HEK293 (cell line): ENCODE data around the gene SESN1.

Source experiments
- CTCF ChIA-PET: fragments of 350-600 bp; formaldehyde crosslinking; extraction: SDS; loops from one replicate; lab custom pipeline; 2021; ENCODE audit warnings: antibody characterized with exemption; lab: Yijun Ruan, JAX
- POLR2A ChIA-PET: fragments of 300-600 bp; formaldehyde crosslinking; extraction: SDS; loops from one replicate; lab custom pipeline; 2020; ENCODE audit warnings: antibody characterized with exemption, inconsistent platforms; lab: Yijun Ruan, JAX
- H3K27ac ChIP-seq: fragments of 200-500 bp; sonication (Bioruptor generic); 2 replicates; pipeline ENCODE4 v1.5.1; 2014; ENCODE audit warnings: low read depth, low read length, control low read depth, inconsistent platforms; ENCODE audit errors: extremely low read depth
- H3K36me3 ChIP-seq, 2 experiments: fragments of 200-500 bp in 1 of 2; sonication (Bioruptor generic) in 1 of 2; 1 replicate in 1 of 2; 2 replicates in 1 of 2; pipeline ENCODE4 v1.5.1; 2014 to 2017; ENCODE audit warnings: inconsistent platforms in 2 of 2, low read length in 2 of 2; ENCODE audit not compliant: control insufficient read depth in 2 of 2, insufficient read depth in 1 of 2
- H3K4me1 ChIP-seq: fragments of 200-500 bp; sonication (Bioruptor generic); 2 replicates; pipeline ENCODE4 v1.5.1; 2014; ENCODE audit warnings: mild to moderate bottlenecking, low read length, inconsistent platforms; ENCODE audit not compliant: control insufficient read depth, insufficient read depth
- H3K4me3 ChIP-seq: 2 replicates; pipeline ENCODE4 v1.5.1; 2011; ENCODE audit warnings: low read depth, mild to moderate bottlenecking, control low read depth, low read length, moderate library complexity
- H3K9me3 ChIP-seq: fragments of 200-500 bp; sonication (Bioruptor generic); 2 replicates; pipeline ENCODE4 v1.5.1; 2014; ENCODE audit warnings: low read depth, low read length, inconsistent platforms; ENCODE audit not compliant: control insufficient read depth, insufficient read depth
- BCL11B ChIP-seq: fragments of 450-650 bp; formaldehyde crosslinking; IDR thresholded peaks from 2 replicates; pipeline ENCODE4 v1.5.1; 2016; ENCODE audit warnings: low read depth, missing biosample characterization, missing genetic modification characterization
- PRDM1 ChIP-seq: fragments of 450-650 bp; formaldehyde crosslinking; IDR thresholded peaks from 2 replicates; pipeline ENCODE4; 2016; ENCODE audit warnings: missing biosample characterization, missing genetic modification characterization
- TSHZ1 ChIP-seq: fragments of 450-650 bp; formaldehyde crosslinking; IDR thresholded peaks from 2 replicates; pipeline ENCODE4 v1.5.1; 2016; ENCODE audit warnings: missing biosample characterization, missing genetic modification characterization, borderline replicate concordance
- ZBTB1 ChIP-seq: fragments of 450-650 bp; formaldehyde crosslinking; IDR thresholded peaks from 2 replicates; pipeline ENCODE4 v1.5.1; 2016; ENCODE audit warnings: missing biosample characterization, missing genetic modification characterization
- ZBTB17 ChIP-seq: fragments of 450-650 bp; formaldehyde crosslinking; IDR thresholded peaks from 2 replicates; pipeline ENCODE4 v1.5.1; 2016; ENCODE audit warnings: missing biosample characterization, missing genetic modification characterization
- ZBTB20 ChIP-seq: fragments of 450-650 bp; formaldehyde crosslinking; IDR thresholded peaks from 2 replicates; pipeline ENCODE4 v1.5.1; 2016; ENCODE audit warnings: missing biosample characterization, missing genetic modification characterization
- ZIC2 ChIP-seq: fragments of 450-650 bp; formaldehyde crosslinking; IDR thresholded peaks from 2 replicates; pipeline ENCODE4 v1.5.1; 2016; ENCODE audit warnings: missing biosample characterization, missing genetic modification characterization
- ZNF146 ChIP-seq: fragments of 450-650 bp; formaldehyde crosslinking; IDR thresholded peaks from 2 replicates; pipeline ENCODE4 v1.5.1; 2016; ENCODE audit warnings: missing biosample characterization, missing genetic modification characterization
- ZNF223 ChIP-seq: fragments of 450-650 bp; formaldehyde crosslinking; IDR thresholded peaks from 2 replicates; pipeline ENCODE4 v1.5.1; 2016; ENCODE audit warnings: missing biosample characterization, missing genetic modification characterization
- ZNF302 ChIP-seq: fragments of 450-650 bp; formaldehyde crosslinking; IDR thresholded peaks from 2 replicates; pipeline ENCODE4 v1.5.1; 2016; ENCODE audit warnings: missing biosample characterization, missing genetic modification characterization, low read depth
- ZNF350 ChIP-seq: fragments of 450-650 bp; formaldehyde crosslinking; IDR thresholded peaks from 2 replicates; pipeline ENCODE4 v1.5.0; 2017; ENCODE audit warnings: missing biosample characterization, mild to moderate bottlenecking, missing genetic modification characterization
- ZNF354C ChIP-seq: fragments of 450-650 bp; formaldehyde crosslinking; IDR thresholded peaks from 2 replicates; pipeline ENCODE4 v1.5.1; 2016; ENCODE audit warnings: missing biosample characterization, missing genetic modification characterization, low read depth, borderline replicate concordance
- ZNF398 ChIP-seq: fragments of 450-650 bp; formaldehyde crosslinking; IDR thresholded peaks from 2 replicates; pipeline ENCODE4 v1.5.1; 2017; ENCODE audit warnings: missing biosample characterization, missing genetic modification characterization
- ZNF501 ChIP-seq: fragments of 450-650 bp; formaldehyde crosslinking; IDR thresholded peaks from 2 replicates; pipeline ENCODE4 v1.5.1; 2016; ENCODE audit warnings: missing biosample characterization, missing genetic modification characterization
- ZNF530 ChIP-seq: fragments of 450-650 bp; formaldehyde crosslinking; IDR thresholded peaks from 2 replicates; pipeline ENCODE4 v1.5.1; 2016; ENCODE audit warnings: low read depth, missing biosample characterization, missing genetic modification characterization
- ZNF664 ChIP-seq: fragments of 450-650 bp; formaldehyde crosslinking; IDR thresholded peaks from 2 replicates; pipeline ENCODE4 v1.5.1; 2016; ENCODE audit warnings: missing biosample characterization, missing genetic modification characterization
- ZNF777 ChIP-seq: fragments of 450-650 bp; formaldehyde crosslinking; IDR thresholded peaks from 2 replicates; pipeline ENCODE4 v1.5.1; 2017; ENCODE audit warnings: missing biosample characterization, missing genetic modification characterization, borderline replicate concordance
- ZNF791 ChIP-seq: fragments of 450-650 bp; formaldehyde crosslinking; IDR thresholded peaks from 2 replicates; pipeline ENCODE4 v1.5.1; 2016; ENCODE audit warnings: missing biosample characterization, missing genetic modification characterization
- TF ChIP-seq, protein P1 (sequence below): fragments of 450-650 bp; formaldehyde crosslinking; IDR thresholded peaks from 2 replicates; pipeline ENCODE4 v1.5.1; 2016; ENCODE audit warnings: missing biosample characterization, missing genetic modification characterization
- TF ChIP-seq, protein P2 (sequence below): fragments of 450-650 bp; formaldehyde crosslinking; IDR thresholded peaks from 2 replicates; pipeline ENCODE4 v1.5.1; 2017; ENCODE audit warnings: missing biosample characterization, missing genetic modification characterization

Gene SESN1

DNA sequence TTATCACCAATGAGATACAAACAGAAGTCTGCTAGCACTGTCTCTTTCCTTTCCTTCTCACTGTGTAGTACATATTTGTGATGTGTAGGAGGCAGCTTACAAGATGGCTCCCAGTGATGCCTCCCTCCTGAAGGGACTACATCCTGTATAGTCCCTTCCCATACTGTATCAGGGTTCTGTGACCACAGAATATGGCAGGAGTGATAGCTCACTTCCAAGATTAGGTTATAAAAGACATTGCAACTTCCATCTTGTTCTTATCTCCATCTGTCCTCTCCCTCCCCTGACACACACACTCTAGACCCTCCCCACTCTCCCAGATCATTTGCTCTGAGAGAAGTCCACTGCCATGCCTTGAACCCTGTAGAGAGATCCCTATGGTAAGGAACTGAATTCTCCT is 38.0 kb downstream of the SESN1 start:
- H3K27ac ChIP-seq, result no peak overlapping the region
- TF ChIP-seq ZNF146 (no peak), ZBTB17 (tag by site-specific recombination) (0 out of 2 replicates have a peak, but pooled peaks have one; percentile 21), ZNF664 (tag by site-specific recombination) (no peak), ZNF501 (no peak), ZIC2 (tag by site-specific recombination) (no peak), ZNF398 (peak; percentile 15; the same call in 1 of the 2 replicates), ZBTB1 (tag by site-specific recombination) (no peak)
- TF ChIP-seq, all 188 proteins: peak for 2
- ChIA-PET POLR2A (no interaction called here), CTCF (interaction anchor here (0.5 to 1.4 kb wide), 3 partner anchors 17 to 296 kb away, joined by 3 to 4 read pairs (median 4); no protein-coding TSS in a partner anchor)
- no peak overlapping the region for H3K4me3 ChIP-seq
- H3K4me1 ChIP-seq, result peaks cover 13% of the 10 kb centered on the region
- H3K36me3 ChIP-seq, result no peaks in the 10 kb centered on the region
- no peaks in the 10 kb centered on the region for H3K9me3 ChIP-seq

- H3K4me1 ChIP-seq, result peaks cover 21% of the 10 kb centered on the region
- no peaks in the 10 kb centered on the region for H3K9me3 ChIP-seq
- no peak overlapping the region for H3K4me3 ChIP-seq
- no peaks in the 10 kb centered on the region for H3K36me3 ChIP-seq
- POLR2A ChIA-PET, result no interaction called here
- CTCF ChIA-PET, result interaction anchor here (0.5 to 1.4 kb wide), 2 partner anchors 18 to 162 kb away, joined by 4 read pairs; no protein-coding TSS in a partner anchor
- no peak overlapping the region for H3K27ac ChIP-seq
- TF ChIP-seq ZNF530 (tag by site-specific recombination) (no peak), BCL11B (no peak), ZNF302 (no peak), ZNF223 (no peak), PRDM1 (tag by site-specific recombination) (peak; percentile 11; the same call in 1 of the 2 replicates)
- TF ChIP-seq, protein P1, sequence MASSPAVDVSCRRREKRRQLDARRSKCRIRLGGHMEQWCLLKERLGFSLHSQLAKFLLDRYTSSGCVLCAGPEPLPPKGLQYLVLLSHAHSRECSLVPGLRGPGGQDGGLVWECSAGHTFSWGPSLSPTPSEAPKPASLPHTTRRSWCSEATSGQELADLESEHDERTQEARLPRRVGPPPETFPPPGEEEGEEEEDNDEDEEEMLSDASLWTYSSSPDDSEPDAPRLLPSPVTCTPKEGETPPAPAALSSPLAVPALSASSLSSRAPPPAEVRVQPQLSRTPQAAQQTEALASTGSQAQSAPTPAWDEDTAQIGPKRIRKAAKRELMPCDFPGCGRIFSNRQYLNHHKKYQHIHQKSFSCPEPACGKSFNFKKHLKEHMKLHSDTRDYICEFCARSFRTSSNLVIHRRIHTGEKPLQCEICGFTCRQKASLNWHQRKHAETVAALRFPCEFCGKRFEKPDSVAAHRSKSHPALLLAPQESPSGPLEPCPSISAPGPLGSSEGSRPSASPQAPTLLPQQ, result peak; percentile 53; the same call in 1 of the 2 replicates
- TF ChIP-seq, protein P2, sequence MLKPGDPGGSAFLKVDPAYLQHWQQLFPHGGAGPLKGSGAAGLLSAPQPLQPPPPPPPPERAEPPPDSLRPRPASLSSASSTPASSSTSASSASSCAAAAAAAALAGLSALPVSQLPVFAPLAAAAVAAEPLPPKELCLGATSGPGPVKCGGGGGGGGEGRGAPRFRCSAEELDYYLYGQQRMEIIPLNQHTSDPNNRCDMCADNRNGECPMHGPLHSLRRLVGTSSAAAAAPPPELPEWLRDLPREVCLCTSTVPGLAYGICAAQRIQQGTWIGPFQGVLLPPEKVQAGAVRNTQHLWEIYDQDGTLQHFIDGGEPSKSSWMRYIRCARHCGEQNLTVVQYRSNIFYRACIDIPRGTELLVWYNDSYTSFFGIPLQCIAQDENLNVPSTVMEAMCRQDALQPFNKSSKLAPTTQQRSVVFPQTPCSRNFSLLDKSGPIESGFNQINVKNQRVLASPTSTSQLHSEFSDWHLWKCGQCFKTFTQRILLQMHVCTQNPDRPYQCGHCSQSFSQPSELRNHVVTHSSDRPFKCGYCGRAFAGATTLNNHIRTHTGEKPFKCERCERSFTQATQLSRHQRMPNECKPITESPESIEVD (tag by site-specific recombination), result peak; percentile 50; the same call in 1 of the 2 replicates
These were observed 38.8 kb downstream of the SESN1 start for GRCh38 chr6:109055771-109056235.

- H3K27ac ChIP-seq, result no peak overlapping the region
- H3K9me3 ChIP-seq, result no peaks in the 10 kb centered on the region
- CTCF ChIA-PET, result interaction anchor here (0.8 to 1.5 kb wide), 2 partner anchors 43 to 57 kb away, joined by 4 to 5 read pairs; no protein-coding TSS in a partner anchor
- peaks cover 30% of the 10 kb centered on the region for H3K4me1 ChIP-seq
- no peak overlapping the region for H3K4me3 ChIP-seq
- POLR2A ChIA-PET, result no interaction called here
- no peaks in the 10 kb centered on the region for H3K36me3 ChIP-seq
- TF ChIP-seq ZNF791 (no peak), ZNF777 (tag by site-specific recombination) (no peak), ZBTB20 (tag by site-specific recombination) (no peak), ZNF302 (no peak), ZNF354C (no peak), TSHZ1 (tag by site-specific recombination) (no peak), ZNF350 (no peak)
These were observed 41.3 kb downstream of the SESN1 start for GRCh38 chr6:109053336-109053735.
